Endothelial cell of umbilical vein (primary cell): ENCODE results near the gene ATP6V1B1.

Source experiments
- CTCF ChIP-seq, 2 donors: IDR thresholded peaks; 1 replicate in 1 of 2; 2 replicates in 1 of 2; pipeline ENCODE4 v1.5.1; 2011; ENCODE audit warnings: low read length in 2 of 2, mild to moderate bottlenecking in 2 of 2, moderate library complexity in 2 of 2, control low read depth in 1 of 2, inconsistent platforms in 1 of 2, low read depth in 1 of 2; ENCODE audit not compliant: insufficient read depth in 1 of 2; ENCODE audit errors: extremely low read depth in 1 of 2
- EZH2 ChIP-seq: IDR thresholded peaks from 2 replicates; pipeline ENCODE4 v1.6.1; 2012; ENCODE audit warnings: borderline replicate concordance, low read depth, mild to moderate bottlenecking, moderate library complexity, low read length, inconsistent platforms; ENCODE audit not compliant: severe bottlenecking
- MAX ChIP-seq: IDR thresholded peaks from 2 replicates; pipeline ENCODE4 v1.6.1; 2011; ENCODE audit not compliant: insufficient read depth, insufficient read length
- POLR2AphosphoS5 ChIP-seq: IDR thresholded peaks from 2 replicates; pipeline ENCODE4 v1.6.1; 2012; ENCODE audit warnings: low read depth, mild to moderate bottlenecking, control low read depth, low read length, moderate library complexity; ENCODE audit not compliant: insufficient read depth

GRCh38 chr2:70982971-70983370, 47.3 kb downstream of the ATP6V1B1 start:
- TF ChIP-seq CTCF (IDR thresholded peaks at IDR 0.05; ENCODE audit: extremely low read depth in 1 of 2, insufficient read depth in 1 of 2, low read depth in 1 of 2, low read length in 2 of 2) (no peak), EZH2 (no peak), POLR2AphosphoS5 (no peak), MAX (no peak)
